Prostate gland (tissue), 2 donors: ENCODE measurements around the gene HRC. TPM values are rescaled to one million over a fixed set of nuclear protein-coding genes. Genes with fewer than 3 reads are reported as not detected.

ENCODE experiments used
- DNase-seq: peaks from one replicate; pipeline ENCODE4 v3.0.0-alpha.2; 2019; ENCODE audit warnings: low spot score
- H3K27ac ChIP-seq, 2 donors: fragments of 200-600 bp; sonication (generic); 2 replicates each; pipeline ENCODE4 v1.5.1; 2017 to 2019
- H3K27me3 ChIP-seq: fragments of 200-600 bp; sonication (generic); replicated peaks from 2 replicates; pipeline ENCODE4 v1.5.1; 2019; ENCODE audit not compliant: insufficient read depth
- H3K36me3 ChIP-seq, 2 donors: fragments of 200-600 bp; sonication (generic); 1 replicate in 1 of 2; 2 replicates in 1 of 2; pipeline versions ENCODE4 v1.5.1 to v1.8.1; 2017 to 2019
- H3K4me1 ChIP-seq: fragments of 200-600 bp; sonication (generic); replicated peaks from 2 replicates; pipeline ENCODE4 v1.5.1; 2019
- H3K4me3 ChIP-seq, 2 donors: fragments of 200-600 bp; sonication (generic); 2 replicates each; pipeline ENCODE4 v1.5.1; 2017 to 2019
- H3K9me3 ChIP-seq: fragments of 200-600 bp; sonication (generic); 2 replicates; pipeline ENCODE4 v1.5.1; 2017
- POLR2A ChIP-seq: fragments of 450-650 bp; IDR thresholded peaks from one replicate; pipeline ENCODE4 v1.6.1; 2016; ENCODE audit warnings: antibody characterized with exemption, mild to moderate bottlenecking
- POLR2AphosphoS5 ChIP-seq: sonication (generic); formaldehyde crosslinking; IDR thresholded peaks from one replicate; pipeline ENCODE4 v1.6.1; 2017; ENCODE audit warnings: antibody characterized with exemption
- WGBS: methylation state at CpG from one replicate; pipeline ENCODE4 v1.1.5; 2018; 5-methylcytosine and 5-hydroxymethylcytosine counted together
- intact Hi-C: fragments of 100-400 bp; cut with DNase I; formaldehyde crosslinking; loops from one replicate; pipeline ENCODE4 v1.14.2; 2022
- total RNA-seq, 2 donors: library from RNA; depleted of rRNA; stranded (reverse); fragments of >200 nt; gene quantifications; one replicate each; pipeline ENCODE4 v1.1.0, GENCODE V29; 2016
- TF ChIP-seq, protein P1 (sequence below), 4 experiments: fragments of 200-600 bp in 2 of 4; fragments of 450-650 bp in 2 of 4; sonication (generic) in 2 of 4; IDR thresholded peaks; 1 replicate in 3 of 4; 2 replicates in 1 of 4; pipeline ENCODE4 v1.5.1; 2016 to 2019; ENCODE audit warnings: antibody characterized with exemption in 4 of 4, mild to moderate bottlenecking in 2 of 4, moderate library complexity in 2 of 4

The HRC gene
- total RNA-seq, 2 donors from 2014 or later, result 3.8 to 6.7 TPM

DNA sequence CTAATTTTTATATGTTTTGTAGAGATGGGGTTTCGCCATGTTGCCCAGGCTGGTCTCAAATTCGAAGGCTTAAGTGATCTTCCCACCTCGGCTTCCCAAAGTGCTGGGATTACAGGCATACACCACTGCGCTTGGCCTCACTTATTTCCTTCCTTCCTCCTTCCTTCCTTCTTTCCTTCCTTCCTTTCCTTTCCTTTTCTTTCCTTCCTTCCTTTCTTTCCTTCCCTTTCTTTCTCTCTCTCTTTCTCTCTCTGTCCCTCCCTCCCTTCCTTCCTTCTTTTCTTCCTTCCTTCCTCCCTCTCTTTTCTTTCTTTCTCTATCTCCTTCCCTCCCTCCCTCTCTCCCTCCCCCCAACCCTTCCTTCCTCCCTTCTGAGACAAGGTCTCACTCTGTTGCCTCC is 39.2 kb upstream of the HRC start:
- WGBS, result 88% methylated on average over 4 of the region's 4 CpGs

GRCh38 chr19:49193822-49194394 is 38.7 kb upstream of the HRC start:
- Histone ChIP-seq H3K4me3 (no peak overlapping the region), H3K27me3 (no peaks in the 10 kb centered on the region), H3K4me1 (peaks cover 4% of the 10 kb centered on the region), H3K36me3 (peaks cover 0 to 3% of the 10 kb centered on the region in 2 donors), H3K9me3 (no peaks in the 10 kb centered on the region), H3K27ac (no peak overlapping the region)
- 98% methylated on average over 6 of the region's 6 CpGs for WGBS
- TF ChIP-seq POLR2AphosphoS5, result no peak
- no peak for TF ChIP-seq POLR2A
- TF ChIP-seq, protein P1, sequence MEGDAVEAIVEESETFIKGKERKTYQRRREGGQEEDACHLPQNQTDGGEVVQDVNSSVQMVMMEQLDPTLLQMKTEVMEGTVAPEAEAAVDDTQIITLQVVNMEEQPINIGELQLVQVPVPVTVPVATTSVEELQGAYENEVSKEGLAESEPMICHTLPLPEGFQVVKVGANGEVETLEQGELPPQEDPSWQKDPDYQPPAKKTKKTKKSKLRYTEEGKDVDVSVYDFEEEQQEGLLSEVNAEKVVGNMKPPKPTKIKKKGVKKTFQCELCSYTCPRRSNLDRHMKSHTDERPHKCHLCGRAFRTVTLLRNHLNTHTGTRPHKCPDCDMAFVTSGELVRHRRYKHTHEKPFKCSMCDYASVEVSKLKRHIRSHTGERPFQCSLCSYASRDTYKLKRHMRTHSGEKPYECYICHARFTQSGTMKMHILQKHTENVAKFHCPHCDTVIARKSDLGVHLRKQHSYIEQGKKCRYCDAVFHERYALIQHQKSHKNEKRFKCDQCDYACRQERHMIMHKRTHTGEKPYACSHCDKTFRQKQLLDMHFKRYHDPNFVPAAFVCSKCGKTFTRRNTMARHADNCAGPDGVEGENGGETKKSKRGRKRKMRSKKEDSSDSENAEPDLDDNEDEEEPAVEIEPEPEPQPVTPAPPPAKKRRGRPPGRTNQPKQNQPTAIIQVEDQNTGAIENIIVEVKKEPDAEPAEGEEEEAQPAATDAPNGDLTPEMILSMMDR (IDR thresholded peaks at IDR 0.05), result no peak
- intact Hi-C loops, result no loop called here
- DNase-seq, result no peak

More for the DNA sequence above, 39.2 kb upstream of the HRC start:
- no peak for TF ChIP-seq POLR2AphosphoS5
- no peak for TF ChIP-seq POLR2A
- TF ChIP-seq, protein P1 (IDR thresholded peaks at IDR 0.05), result no peak
- H3K36me3 ChIP-seq, result peaks cover 0 to 3% of the 10 kb centered on the region in 2 donors
- peaks cover 4% of the 10 kb centered on the region for H3K4me1 ChIP-seq
- H3K27ac ChIP-seq, result no peak overlapping the region
- no peak overlapping the region for H3K4me3 ChIP-seq
- DNase-seq, result no peak
- intact Hi-C loops, result no loop called here
- H3K9me3 ChIP-seq, result no peaks in the 10 kb centered on the region
- no peaks in the 10 kb centered on the region for H3K27me3 ChIP-seq

GRCh38 chr19:49190781-49191180 is 35.6 kb upstream of the HRC start:
- DNase-seq, result no peak
- no peaks in the 10 kb centered on the region for H3K9me3 ChIP-seq
- intact Hi-C loops, result no loop called here
- 93% methylated on average over 3 of the region's 3 CpGs for WGBS
- no peaks in the 10 kb centered on the region for H3K27me3 ChIP-seq
- no peaks in the 10 kb centered on the region for H3K4me1 ChIP-seq
- peaks cover 0 to 3% of the 10 kb centered on the region in 2 donors for H3K36me3 ChIP-seq
- H3K27ac ChIP-seq, result no peak overlapping the region
- TF ChIP-seq, protein P1 (IDR thresholded peaks at IDR 0.05), result no peak
- TF ChIP-seq POLR2AphosphoS5 (no peak), POLR2A (no peak)
- no peak overlapping the region for H3K4me3 ChIP-seq

DNA sequence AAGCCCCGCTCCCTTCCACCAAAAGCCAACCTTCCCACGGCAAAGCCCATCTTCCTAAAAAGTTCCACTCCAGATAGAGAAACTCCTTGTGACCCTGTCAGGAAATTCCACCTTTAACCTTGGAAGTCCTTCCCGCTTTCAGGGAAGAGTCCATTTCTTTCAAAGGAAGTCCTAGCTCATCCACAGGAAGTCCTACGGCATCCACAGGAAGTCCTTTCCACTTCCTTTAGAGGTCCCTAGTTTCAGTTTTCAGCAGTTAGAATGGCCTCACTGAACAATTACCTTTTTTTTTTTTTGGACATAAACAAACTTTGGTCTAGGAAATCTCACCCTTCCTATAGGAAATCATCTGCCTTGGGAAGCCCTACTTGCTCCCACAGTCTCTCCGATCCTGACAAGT is 34.1 kb upstream of the HRC start:
- no peak for DNase-seq
- Histone ChIP-seq H3K27me3 (no peaks in the 10 kb centered on the region), H3K36me3 (peaks cover 0 to 3% of the 10 kb centered on the region in 2 donors), H3K4me3 (no peak overlapping the region), H3K4me1 (no peaks in the 10 kb centered on the region), H3K27ac (no peak overlapping the region), H3K9me3 (no peaks in the 10 kb centered on the region)
- WGBS, result 85% methylated on average over 5 of the region's 5 CpGs
- intact Hi-C loops, result no loop called here
- TF ChIP-seq POLR2AphosphoS5 (no peak), POLR2A (no peak)
- TF ChIP-seq, protein P1 (IDR thresholded peaks at IDR 0.05), result no peak

GRCh38 chr19:49188626-49189200 is 33.5 kb upstream of the HRC start:
- WGBS, result 82% methylated on average over 21 of the region's 21 CpGs
- TF ChIP-seq, protein P1 (IDR thresholded peaks at IDR 0.05), result no peak
- no peak for TF ChIP-seq POLR2A
- TF ChIP-seq POLR2AphosphoS5, result no peak

More at GRCh38 chr19:49188626-49189200, 33.5 kb upstream of the HRC start:
- intact Hi-C loops, result no loop called here
- Histone ChIP-seq H3K9me3 (no peaks in the 10 kb centered on the region), H3K4me1 (no peaks in the 10 kb centered on the region), H3K27me3 (no peaks in the 10 kb centered on the region), H3K36me3 (peaks cover 0 to 3% of the 10 kb centered on the region in 2 donors), H3K4me3 (no peak overlapping the region), H3K27ac (no peak overlapping the region)
- no peak for DNase-seq
